ENCODE results near the gene FGF21.
"Not testable (repeated sequence)": the region's sequence is repeated elsewhere in the genome, so short reads cannot be mapped to it uniquely, and the experiment has no call there.

FGF21 gene

DNA sequence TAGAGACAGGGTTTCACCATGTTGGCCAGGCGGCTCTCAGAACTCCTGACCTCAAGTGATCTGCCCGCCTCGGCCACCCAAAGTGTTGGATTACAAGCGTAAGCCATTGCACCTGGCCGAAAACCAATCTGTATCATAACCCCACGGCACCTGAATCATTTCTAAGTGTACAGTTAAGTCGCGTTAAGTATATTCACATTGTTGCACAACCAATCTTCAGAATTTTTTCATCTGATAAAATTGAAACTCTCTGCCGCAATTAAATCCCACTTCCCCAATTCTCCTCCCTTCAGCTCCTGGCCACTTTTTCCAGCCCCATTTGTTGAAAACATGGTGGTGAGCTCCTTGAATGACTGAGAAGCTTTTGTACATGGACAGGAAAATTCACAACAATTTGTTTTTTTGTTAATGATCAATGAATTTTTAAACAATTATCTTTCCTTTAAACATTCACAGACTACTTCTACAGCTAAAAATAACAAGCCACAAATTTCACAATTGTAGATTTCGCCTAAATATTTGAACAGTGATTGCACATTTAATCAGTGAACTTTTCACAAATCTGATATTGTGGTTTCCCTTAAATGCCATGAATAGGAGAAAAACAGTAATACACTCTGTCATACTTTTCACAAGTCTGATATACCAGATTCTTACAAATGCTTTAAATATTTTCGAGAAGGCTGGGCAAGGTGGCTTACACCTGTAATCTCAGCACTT, 13.8 kb downstream of the FGF21 start:
- H3K36me3 ChIP-seq (ENCODE audit: insufficient read depth, low read length) = no peaks in the 10 kb centered on the region
- H3K9me3 ChIP-seq (ENCODE audit: low read length) = no peaks in the 10 kb centered on the region

DNA sequence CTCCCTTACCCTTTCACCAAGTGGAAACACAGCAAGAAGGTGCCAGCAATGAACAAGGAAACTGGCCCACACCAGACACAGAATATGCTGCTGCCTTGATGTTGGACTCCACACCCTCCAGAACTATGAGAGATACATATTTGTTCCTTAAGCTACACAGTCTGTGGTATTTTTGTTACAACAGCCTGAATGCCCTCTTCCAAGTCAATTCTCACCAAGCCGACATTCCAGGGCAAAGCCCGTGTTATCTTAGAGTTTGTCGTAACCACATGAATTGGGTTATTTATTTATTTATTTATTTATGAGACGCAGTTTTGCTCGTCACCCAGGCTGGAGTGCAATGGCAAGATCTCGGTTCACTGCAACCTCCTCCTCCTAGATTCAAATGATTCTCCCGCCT, 14.9 kb downstream of the FGF21 start:
- H3K36me3 ChIP-seq (ENCODE audit: insufficient read depth, low read length) = no peaks in the 10 kb centered on the region
- no peak overlapping the region for H2AFZ ChIP-seq (ENCODE audit: low read depth, low read length)
- H3K4me1 ChIP-seq (ENCODE audit: insufficient read depth, low read length) = no peaks in the 10 kb centered on the region
- H3K27me3 ChIP-seq (ENCODE audit: insufficient read depth, low read length) = peaks cover 3% of the 10 kb centered on the region
- no peaks in the 10 kb centered on the region for H3K9me3 ChIP-seq (ENCODE audit: low read length)
- H3K4me3 ChIP-seq (ENCODE audit: low read length) = no peak overlapping the region

More for the DNA sequence above, 13.8 kb downstream of the FGF21 start:
- Histone ChIP-seq H2AFZ (ENCODE audit: low read depth, low read length) (no peak overlapping the region), H3K4me1 (ENCODE audit: insufficient read depth, low read length) (no peaks in the 10 kb centered on the region), H3K27me3 (ENCODE audit: insufficient read depth, low read length) (peaks cover 3% of the 10 kb centered on the region), H3K4me3 (ENCODE audit: low read length) (no peak overlapping the region)

DNA sequence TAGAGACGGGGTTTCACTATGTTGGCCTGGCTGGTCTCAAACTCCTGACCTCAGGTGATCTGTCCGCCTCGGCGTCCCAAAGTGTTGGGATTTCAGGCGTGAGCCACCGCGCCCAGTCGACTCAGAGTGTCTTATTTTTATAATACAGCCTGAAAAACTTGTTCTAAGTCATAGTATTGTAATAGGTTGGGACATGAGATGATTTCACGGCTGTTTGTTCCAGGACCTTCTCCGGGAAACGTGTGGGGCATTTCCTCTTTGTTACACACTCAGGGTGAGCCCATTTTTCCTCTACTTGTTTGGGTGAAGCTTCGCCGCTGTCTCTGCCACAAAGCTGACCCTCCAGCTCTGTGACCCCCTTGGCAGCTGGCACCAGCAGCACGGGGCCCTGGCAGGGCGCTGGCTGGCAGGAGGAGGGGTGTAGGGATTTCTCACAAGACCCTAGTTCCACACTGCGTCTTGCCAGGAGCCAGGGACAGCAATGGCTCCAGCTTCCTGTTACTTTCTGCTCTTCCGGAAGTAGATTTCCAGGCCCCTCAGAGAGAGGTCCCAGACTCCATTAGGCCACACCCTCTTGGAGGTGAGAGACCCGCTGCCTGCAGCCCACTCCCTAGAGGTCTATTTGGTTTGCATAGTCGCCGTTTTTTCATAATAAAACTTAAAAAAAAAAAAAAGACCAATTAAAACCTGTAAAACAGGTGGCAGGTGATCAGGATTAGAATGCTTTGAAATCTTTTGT, 15.6 kb downstream of the FGF21 start:
- Histone ChIP-seq H3K4me3 (ENCODE audit: low read length) (no peak overlapping the region), H3K36me3 (ENCODE audit: insufficient read depth, low read length) (no peaks in the 10 kb centered on the region), H3K4me1 (ENCODE audit: insufficient read depth, low read length) (no peaks in the 10 kb centered on the region), H3K9me3 (ENCODE audit: low read length) (no peaks in the 10 kb centered on the region), H2AFZ (ENCODE audit: low read depth, low read length) (no peak overlapping the region), H3K27me3 (ENCODE audit: insufficient read depth, low read length) (peaks cover 3% of the 10 kb centered on the region)

GRCh38 chr19:48772503-48772953, 17.2 kb downstream of the FGF21 start:
- Histone ChIP-seq H3K4me1 (ENCODE audit: insufficient read depth, low read length) (no peaks in the 10 kb centered on the region), H3K9me3 (ENCODE audit: low read length) (no peaks in the 10 kb centered on the region), H3K27me3 (ENCODE audit: insufficient read depth, low read length) (no peaks in the 10 kb centered on the region), H3K4me3 (ENCODE audit: low read length) (no peak overlapping the region), H3K36me3 (ENCODE audit: insufficient read depth, low read length) (no peaks in the 10 kb centered on the region), H2AFZ (ENCODE audit: low read depth, low read length) (no peak overlapping the region)

DNA sequence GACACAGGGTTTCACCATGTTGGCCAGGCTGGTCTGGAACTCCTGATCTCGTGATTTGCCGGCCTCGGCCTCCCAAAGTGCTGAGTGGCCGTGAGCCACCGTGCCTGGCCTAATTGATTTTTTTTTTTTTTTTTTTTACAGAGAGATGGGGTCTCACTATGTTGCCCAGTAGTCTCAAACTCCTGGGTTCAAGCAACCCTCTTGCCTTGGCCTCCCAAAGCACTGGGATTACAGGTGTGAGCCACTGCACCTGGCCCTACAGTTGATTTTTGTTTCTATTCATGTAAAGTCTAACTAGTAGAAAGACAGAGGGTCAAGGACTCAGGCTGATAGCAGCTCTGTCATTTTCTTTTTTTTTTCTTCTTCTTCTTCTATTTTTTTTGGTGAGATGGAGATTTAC, 21.8 kb downstream of the FGF21 start:
- Histone ChIP-seq H3K9me3 (ENCODE audit: low read length) (no peaks in the 10 kb centered on the region), H3K27me3 (ENCODE audit: insufficient read depth, low read length) (no peaks in the 10 kb centered on the region), H3K4me1 (ENCODE audit: insufficient read depth, low read length) (peaks cover 10% of the 10 kb centered on the region), H3K4me3 (ENCODE audit: low read length) (no peak overlapping the region), H3K36me3 (ENCODE audit: insufficient read depth, low read length) (no peaks in the 10 kb centered on the region), H2AFZ (ENCODE audit: low read depth, low read length) (no peak overlapping the region)

DNA sequence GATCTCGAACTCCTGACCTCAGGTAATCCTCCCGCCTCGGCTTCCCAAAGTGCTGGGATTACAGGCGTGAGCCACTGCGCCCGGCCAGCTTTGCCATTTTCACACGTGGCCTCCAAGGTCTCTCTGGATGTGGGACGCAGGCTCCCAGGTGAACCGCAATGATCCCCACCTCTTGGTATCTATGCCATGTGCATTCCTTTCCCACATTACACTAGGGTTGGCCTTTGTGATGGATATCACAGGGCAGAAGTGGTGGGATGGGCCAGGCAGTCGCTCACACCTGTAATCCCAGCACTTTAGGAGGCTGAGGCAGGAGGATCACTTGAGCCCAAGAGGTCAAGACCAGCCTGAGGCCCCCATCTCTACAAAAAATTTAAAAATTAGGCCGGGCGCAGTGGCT, 22.4 kb downstream of the FGF21 start:
- H2AFZ ChIP-seq (ENCODE audit: low read depth, low read length) = no peak overlapping the region
- H3K9me3 ChIP-seq (ENCODE audit: low read length) = no peaks in the 10 kb centered on the region
- H3K4me3 ChIP-seq (ENCODE audit: low read length) = no peak overlapping the region
- no peaks in the 10 kb centered on the region for H3K36me3 ChIP-seq (ENCODE audit: insufficient read depth, low read length)
- H3K4me1 ChIP-seq (ENCODE audit: insufficient read depth, low read length) = peaks cover 10% of the 10 kb centered on the region
- H3K27me3 ChIP-seq (ENCODE audit: insufficient read depth, low read length) = no peaks in the 10 kb centered on the region

DNA sequence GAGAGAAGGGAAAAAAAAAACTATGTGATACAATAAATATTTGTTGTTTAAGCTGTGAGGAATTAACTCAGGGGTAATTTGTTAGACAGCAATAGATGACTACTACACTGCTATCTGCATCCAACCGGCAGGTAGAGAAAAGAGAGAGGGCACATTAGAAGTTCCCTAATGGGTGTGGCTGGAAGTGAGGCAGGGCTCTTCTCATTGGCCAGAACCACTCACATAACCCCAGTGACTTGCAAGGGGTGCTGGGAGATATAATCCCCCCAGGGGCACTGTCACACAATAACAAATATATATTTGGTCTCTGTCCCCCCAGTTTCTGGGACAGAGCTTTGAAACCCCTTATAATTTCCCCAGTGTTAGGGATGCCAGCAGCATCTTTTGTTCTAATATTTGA, 24.3 kb downstream of the FGF21 start:
- Histone ChIP-seq H3K4me1 (ENCODE audit: insufficient read depth, low read length) (peaks cover 10% of the 10 kb centered on the region), H3K27me3 (ENCODE audit: insufficient read depth, low read length) (no peaks in the 10 kb centered on the region), H2AFZ (ENCODE audit: low read depth, low read length) (no peak overlapping the region), H3K9me3 (ENCODE audit: low read length) (no peaks in the 10 kb centered on the region), H3K4me3 (ENCODE audit: low read length) (no peak overlapping the region), H3K36me3 (ENCODE audit: insufficient read depth, low read length) (no peaks in the 10 kb centered on the region)

- Histone ChIP-seq H2AFZ (ENCODE audit: low read depth, low read length) (no peak overlapping the region), H3K9me3 (ENCODE audit: low read length) (no peaks in the 10 kb centered on the region), H3K4me1 (ENCODE audit: insufficient read depth, low read length) (peaks cover 10% of the 10 kb centered on the region), H3K4me3 (ENCODE audit: low read length) (no peak overlapping the region), H3K27me3 (ENCODE audit: insufficient read depth, low read length) (no peaks in the 10 kb centered on the region), H3K36me3 (ENCODE audit: insufficient read depth, low read length) (no peaks in the 10 kb centered on the region)
Observed at GRCh38 chr19:48780631-48781391, 25.5 kb downstream of the FGF21 start.

DNA sequence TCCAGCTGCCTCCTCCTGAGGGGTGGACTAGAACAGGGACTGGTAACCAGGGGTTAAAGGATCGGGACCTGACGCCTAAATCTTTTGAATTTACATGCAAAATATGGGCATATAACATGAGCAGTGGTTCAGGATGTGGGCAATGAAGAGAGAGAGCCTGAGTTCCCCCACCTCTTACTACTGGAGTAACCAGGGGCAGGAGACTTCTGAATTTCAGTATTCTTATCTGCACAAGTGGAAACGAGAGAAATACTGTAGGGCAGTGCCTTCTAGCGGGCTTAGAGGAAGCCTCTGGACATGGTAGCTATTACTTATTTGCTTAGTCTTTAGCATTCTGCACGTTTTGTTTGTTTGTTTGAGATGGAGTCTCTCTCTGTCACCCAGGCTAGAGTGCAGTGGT, 29.2 kb downstream of the FGF21 start:
- no peaks in the 10 kb centered on the region for H3K27me3 ChIP-seq (ENCODE audit: insufficient read depth, low read length)
- H3K4me3 ChIP-seq (ENCODE audit: low read length) = no peak overlapping the region
- peaks cover 10% of the 10 kb centered on the region for H3K4me1 ChIP-seq (ENCODE audit: insufficient read depth, low read length)
- no peaks in the 10 kb centered on the region for H3K9me3 ChIP-seq (ENCODE audit: low read length)
- H2AFZ ChIP-seq (ENCODE audit: low read depth, low read length) = no peak overlapping the region
- H3K36me3 ChIP-seq (ENCODE audit: insufficient read depth, low read length) = no peaks in the 10 kb centered on the region

GRCh38 chr19:48786422-48786821, 31.1 kb downstream of the FGF21 start:
- not testable (repeated sequence) for H3K27me3 ChIP-seq (ENCODE audit: insufficient read depth, low read length); H2AFZ ChIP-seq (ENCODE audit: low read depth, low read length); H3K9me3 ChIP-seq (ENCODE audit: low read length); H3K4me3 ChIP-seq (ENCODE audit: low read length); H3K4me1 ChIP-seq (ENCODE audit: insufficient read depth, low read length); H3K36me3 ChIP-seq (ENCODE audit: insufficient read depth, low read length)

DNA sequence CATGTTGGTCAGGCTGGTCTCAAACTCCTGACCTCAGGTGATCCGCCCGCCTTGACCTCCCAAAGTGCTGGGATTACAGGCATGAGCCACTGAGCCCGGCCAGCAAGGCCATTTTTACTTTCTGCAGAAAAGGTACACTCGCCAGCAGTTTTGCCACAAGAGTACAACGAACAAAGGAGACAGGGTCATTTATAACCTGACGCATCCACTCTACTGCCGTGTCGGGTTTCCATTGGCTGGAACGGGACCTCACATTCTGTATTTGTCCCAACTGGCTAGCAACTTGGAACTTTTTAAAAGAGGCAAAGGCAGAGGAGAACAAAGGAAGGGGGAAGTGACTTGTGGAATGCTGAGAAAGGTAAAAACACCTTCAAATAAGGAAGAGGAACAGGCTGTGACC, 32.0 kb downstream of the FGF21 start:
- H3K4me3 ChIP-seq (ENCODE audit: low read length); H3K4me1 ChIP-seq (ENCODE audit: insufficient read depth, low read length); H3K27me3 ChIP-seq (ENCODE audit: insufficient read depth, low read length); H3K36me3 ChIP-seq (ENCODE audit: insufficient read depth, low read length); H3K9me3 ChIP-seq (ENCODE audit: low read length); H2AFZ ChIP-seq (ENCODE audit: low read depth, low read length): not testable (repeated sequence)

DNA sequence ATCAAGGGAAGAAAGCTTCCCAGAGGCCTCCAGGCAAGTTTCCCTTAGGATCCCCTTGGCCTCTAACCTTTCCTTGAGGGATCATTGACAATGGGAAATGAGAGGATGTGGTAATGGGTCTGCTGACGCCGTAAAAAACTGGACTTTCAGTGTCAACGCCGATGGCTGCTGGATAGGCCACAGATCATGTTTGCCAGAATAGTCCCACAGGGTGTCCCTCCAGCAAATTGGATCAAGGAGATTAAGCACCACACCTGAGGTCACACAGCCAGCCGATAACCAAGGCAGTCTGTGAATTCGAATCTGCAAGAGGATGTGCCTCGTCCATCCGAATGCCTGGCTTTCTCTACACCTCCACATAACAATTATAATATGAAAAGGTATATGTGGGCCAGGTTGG, 37.9 kb downstream of the FGF21 start:
- Histone ChIP-seq H3K27me3 (ENCODE audit: insufficient read depth, low read length) (no peaks in the 10 kb centered on the region), H3K9me3 (ENCODE audit: low read length) (no peaks in the 10 kb centered on the region), H3K36me3 (ENCODE audit: insufficient read depth, low read length) (no peaks in the 10 kb centered on the region), H2AFZ (ENCODE audit: low read depth, low read length) (no peak overlapping the region), H3K4me1 (ENCODE audit: insufficient read depth, low read length) (no peaks in the 10 kb centered on the region), H3K4me3 (ENCODE audit: low read length) (no peak overlapping the region)

- no peaks in the 10 kb centered on the region for H3K36me3 ChIP-seq (ENCODE audit: insufficient read depth, low read length)
- no peak overlapping the region for H2AFZ ChIP-seq (ENCODE audit: low read depth, low read length)
- H3K27me3 ChIP-seq (ENCODE audit: insufficient read depth, low read length) = no peaks in the 10 kb centered on the region
- H3K9me3 ChIP-seq (ENCODE audit: low read length) = peaks cover under 1% of the 10 kb centered on the region
- H3K4me3 ChIP-seq (ENCODE audit: low read length) = no peak overlapping the region
- peaks cover 4% of the 10 kb centered on the region for H3K4me1 ChIP-seq (ENCODE audit: insufficient read depth, low read length)
Observed at GRCh38 chr19:48794291-48794690, 39.0 kb downstream of the FGF21 start.

Measured in neuron (in vitro differentiated cells).